SK-N-SH treated with all-trans-retinoic acid at 6 μM for 48 hours (cell line): ENCODE results near the gene PDE4B.

ENCODE experiments used
- ARNTL ChIP-seq: fragments of 450-650 bp; formaldehyde crosslinking; IDR thresholded peaks from 2 replicates; pipeline ENCODE4 v1.5.0; 2020; ENCODE audit warnings: low read depth, mild to moderate bottlenecking, moderate library complexity, borderline replicate concordance
- CREB5 ChIP-seq: fragments of 250-450 bp; sonication (Bioruptor Pico); IDR thresholded peaks from 2 replicates; pipeline ENCODE4 v1.5.1; 2020; ENCODE audit warnings: low read depth, mild to moderate bottlenecking, moderate library complexity
- ESRRG ChIP-seq: fragments of 250-450 bp; sonication (Bioruptor Pico); IDR thresholded peaks from 2 replicates; pipeline ENCODE4 v1.6.1; 2021; ENCODE audit warnings: mild to moderate bottlenecking
- ISL1 ChIP-seq: fragments of 250-450 bp; sonication (Bioruptor Pico); IDR thresholded peaks from 2 replicates; pipeline ENCODE4 v2.1.2; 2022; ENCODE audit warnings: mild to moderate bottlenecking, moderate library complexity
- PATZ1 ChIP-seq: fragments of 250-450 bp; sonication (Bioruptor Pico); IDR thresholded peaks from 2 replicates; pipeline ENCODE4 v1.8.0; 2020; ENCODE audit warnings: mild to moderate bottlenecking, moderate library complexity, borderline replicate concordance
- RARB ChIP-seq: fragments of 250-450 bp; sonication (Bioruptor Pico); IDR thresholded peaks from 2 replicates; pipeline ENCODE4 v1.8.0; 2021; ENCODE audit warnings: mild to moderate bottlenecking, moderate library complexity
- SNAI2 ChIP-seq: fragments of 250-450 bp; sonication (Bioruptor Pico); IDR thresholded peaks from 2 replicates; pipeline ENCODE4 v1.5.0; 2020; ENCODE audit warnings: mild to moderate bottlenecking, moderate library complexity
- TOX ChIP-seq: fragments of 250-450 bp; sonication (Bioruptor Pico); IDR thresholded peaks from 2 replicates; pipeline ENCODE4 v1.8.0; 2021; ENCODE audit warnings: mild to moderate bottlenecking, moderate library complexity, borderline replicate concordance
- ZFP3 ChIP-seq: fragments of 250-450 bp; sonication (Bioruptor Pico); IDR thresholded peaks from 2 replicates; pipeline ENCODE4 v1.5.0; 2020; ENCODE audit warnings: mild to moderate bottlenecking, moderate library complexity
- ZNF565 ChIP-seq: fragments of 450-650 bp; formaldehyde crosslinking; conservative IDR thresholded peaks from 2 replicates; pipeline ENCODE4 v1.5.0; 2020; ENCODE audit warnings: low read depth, mild to moderate bottlenecking, moderate library complexity
- ZNF70 ChIP-seq: fragments of 450-650 bp; formaldehyde crosslinking; IDR thresholded peaks from 2 replicates; pipeline ENCODE4 v1.5.0; 2020; ENCODE audit warnings: mild to moderate bottlenecking, moderate library complexity

DNA sequence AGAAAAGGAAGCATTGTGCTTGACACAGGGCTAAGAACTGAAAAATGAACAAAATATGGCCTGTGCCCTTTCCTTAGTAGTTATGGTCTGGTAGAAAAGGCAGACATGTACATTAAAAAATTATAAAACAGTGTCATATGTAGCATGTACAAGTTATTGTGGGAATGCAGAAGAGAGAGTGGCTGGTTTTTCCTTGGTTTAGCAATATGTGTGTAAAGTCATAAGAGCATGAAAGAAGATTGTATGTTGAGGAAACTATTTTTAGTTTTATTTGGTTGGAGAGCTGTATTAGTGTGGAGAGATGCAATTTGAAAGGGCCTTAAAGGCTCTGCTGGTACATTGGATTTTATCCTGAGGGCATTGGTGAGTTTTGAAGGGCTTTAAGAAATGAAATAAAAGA, 145.8 kb downstream of the PDE4B start:
- TF ChIP-seq PATZ1 (CRISPR knock-in tag) (no peak), SNAI2 (CRISPR knock-in tag) (no peak), ZNF565 (CRISPR knock-in tag) (no peak), CREB5 (no peak), ISL1 (CRISPR knock-in tag) (no peak), ESRRG (CRISPR knock-in tag) (no peak), ZNF70 (CRISPR knock-in tag) (no peak), ARNTL (CRISPR knock-in tag) (no peak), TOX (CRISPR knock-in tag) (no peak), RARB (CRISPR knock-in tag) (no peak), ZFP3 (CRISPR knock-in tag) (no peak)
